ENCODE results near the gene KATNBL1. TPM values are rescaled to one million over a fixed set of nuclear protein-coding genes. Genes with fewer than 3 reads are reported as not detected.

KATNBL1 gene
- total and polyA plus RNA-seq, 2 donors (not counting 3 experiments of a cell fraction or from before 2014, with no cell fraction given): 14.1 to 56.8 TPM

DNA sequence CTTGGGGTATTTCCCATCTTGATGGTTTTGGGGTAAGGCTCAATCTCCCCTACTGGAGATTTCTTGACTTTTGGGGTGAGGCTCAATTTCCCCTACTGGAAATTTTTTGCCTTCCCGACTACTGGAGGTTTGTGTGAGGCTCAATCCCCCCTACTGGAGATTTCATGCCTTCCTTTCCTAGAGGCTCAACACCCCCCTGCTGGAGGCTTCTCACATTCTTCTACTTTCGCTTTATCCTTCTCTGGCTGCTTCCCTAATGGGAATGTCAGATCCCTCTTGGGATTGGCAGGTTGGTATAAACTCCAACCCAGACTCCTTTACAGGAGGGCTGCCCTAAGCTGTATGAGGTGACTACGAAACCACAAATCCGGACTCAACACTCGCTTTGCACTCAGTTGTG is 49.2 kb downstream of the KATNBL1 start:
- no peaks in the 10 kb centered on the region for H4K20me1 ChIP-seq (replicated peaks; ENCODE audit: control insufficient read depth, extremely low read depth, insufficient read depth, low read length)
- no peaks in the 10 kb centered on the region for H3K4me1 ChIP-seq (ENCODE audit: control insufficient read depth, extremely low read depth, insufficient read depth, low read length)
- H2AFZ ChIP-seq (ENCODE audit: low read depth, low read length): no peak overlapping the region
- dilution Hi-C loops (cut with MboI; ENCODE audit: extremely low pct_ligation_motif_present, low sequenced_read_pairs): no loop called here
- no TSS peak for BruUV-seq (replicated peaks)
- H3K9ac ChIP-seq (replicated peaks; ENCODE audit: extremely low read depth, insufficient read depth, low read length): no peak overlapping the region
- no peaks in the 10 kb centered on the region for H3K27me3 ChIP-seq (ENCODE audit: control insufficient read depth in 2 of 2, insufficient read depth in 2 of 2, low read length in 2 of 2)
- H3K4me2 ChIP-seq (ENCODE audit: insufficient read depth, low read length): no peak overlapping the region
- H3K36me3 ChIP-seq (ENCODE audit: control insufficient read depth in 2 of 2, extremely low read depth in 1 of 2, insufficient read depth in 2 of 2, low read length in 2 of 2): peaks cover 2 to 11% of the 10 kb centered on the region in 2 experiments
- POLR2A ChIA-PET: no interaction called here
- no peak overlapping the region for H3K4me3 ChIP-seq (replicated peaks in 1 of 3; ENCODE audit: insufficient read depth in 1 of 3, low read depth in 1 of 3, low read length in 3 of 3)
- CTCF ChIA-PET: no interaction called here
- H3K9me1 ChIP-seq (replicated peaks; ENCODE audit: control insufficient read depth, extremely low read depth, insufficient read depth, low read length): no peaks in the 10 kb centered on the region
- H3K79me2 ChIP-seq (ENCODE audit: control insufficient read depth, insufficient read depth, low read length): peaks cover 21% of the 10 kb centered on the region
- H3K27ac ChIP-seq (ENCODE audit: insufficient read depth, low read depth, low read length): no peak overlapping the region
- H3K9me3 ChIP-seq (replicated peaks; ENCODE audit: control insufficient read depth, insufficient read depth, low read length): peaks cover 4% of the 10 kb centered on the region
- TF ChIP-seq POLR2A (IDR thresholded peaks at IDR 0.05; ENCODE audit: low read depth, low read length): no peak
- no peak for TF ChIP-seq POLR2AphosphoS5 (IDR thresholded peaks at IDR 0.05; ENCODE audit: insufficient read depth, low read depth, low read length)
- no peak for TF ChIP-seq JUN (IDR thresholded peaks at IDR 0.05; ENCODE audit: borderline replicate concordance, insufficient read depth, insufficient read length, low read depth)
- TF ChIP-seq CTCF (IDR thresholded peaks at IDR 0.05; ENCODE audit: extremely low read depth in 1 of 2, insufficient read depth in 1 of 2, low read depth in 1 of 2, low read length in 2 of 2): no peak
- no peak for FAIRE-seq
- intact Hi-C loops (cut with micrococcal nuclease): no loop called here
- no peak for DNase-seq (ENCODE audit: low read depth, low spot score)

DNA sequence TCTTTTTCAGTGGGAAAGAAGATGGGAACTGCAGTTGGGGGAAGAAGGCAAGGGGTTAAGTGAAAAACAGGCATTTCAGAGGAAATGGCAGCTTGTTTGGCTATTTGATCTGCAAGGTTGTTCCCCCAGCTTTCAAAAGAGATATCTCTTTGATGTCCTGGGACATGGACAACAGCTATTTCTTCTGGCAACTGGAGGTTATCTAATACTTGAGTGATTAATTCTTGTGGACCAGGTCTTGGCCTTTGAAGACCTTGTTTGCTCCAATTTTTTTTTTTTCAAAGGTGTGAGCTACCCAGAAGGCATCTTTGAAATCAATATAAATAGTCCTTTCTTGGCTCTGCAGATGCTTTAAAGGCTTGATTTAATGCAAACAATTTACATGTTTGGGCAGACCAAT is 51.5 kb downstream of the KATNBL1 start:
- Histone ChIP-seq H4K20me1 (replicated peaks; ENCODE audit: control insufficient read depth, extremely low read depth, insufficient read depth, low read length) (no peaks in the 10 kb centered on the region), H3K4me1 (ENCODE audit: control insufficient read depth, extremely low read depth, insufficient read depth, low read length) (no peaks in the 10 kb centered on the region), H3K4me2 (ENCODE audit: insufficient read depth, low read length) (no peak overlapping the region), H3K9me1 (replicated peaks; ENCODE audit: control insufficient read depth, extremely low read depth, insufficient read depth, low read length) (no peaks in the 10 kb centered on the region), H3K27me3 (ENCODE audit: control insufficient read depth in 2 of 2, insufficient read depth in 2 of 2, low read length in 2 of 2) (no peaks in the 10 kb centered on the region), H3K9ac (replicated peaks; ENCODE audit: extremely low read depth, insufficient read depth, low read length) (no peak overlapping the region), H3K4me3 (replicated peaks in 1 of 3; ENCODE audit: insufficient read depth in 1 of 3, low read depth in 1 of 3, low read length in 3 of 3) (no peak overlapping the region), H3K9me3 (replicated peaks; ENCODE audit: control insufficient read depth, insufficient read depth, low read length) (peaks cover 9% of the 10 kb centered on the region), H3K36me3 (ENCODE audit: control insufficient read depth in 2 of 2, extremely low read depth in 1 of 2, insufficient read depth in 2 of 2, low read length in 2 of 2) (peaks cover 5 to 11% of the 10 kb centered on the region in 2 experiments), H3K79me2 (ENCODE audit: control insufficient read depth, insufficient read depth, low read length) (peaks cover 4% of the 10 kb centered on the region), H2AFZ (ENCODE audit: low read depth, low read length) (no peak overlapping the region), H3K27ac (ENCODE audit: insufficient read depth, low read depth, low read length) (no peak overlapping the region)
- BruUV-seq (replicated peaks): no TSS peak
- TF ChIP-seq FOS (IDR thresholded peaks at IDR 0.05; ENCODE audit: borderline replicate concordance, insufficient read depth, low read length) (no peak), JUN (IDR thresholded peaks at IDR 0.05; ENCODE audit: borderline replicate concordance, insufficient read depth, insufficient read length, low read depth) (no peak), MYC (IDR thresholded peaks at IDR 0.05; ENCODE audit: low read depth, low read length) (no peak), EZH2 (IDR thresholded peaks at IDR 0.05; ENCODE audit: borderline replicate concordance, low read depth, low read length, severe bottlenecking) (no peak), GATA2 (IDR thresholded peaks at IDR 0.05; ENCODE audit: insufficient read depth, insufficient read length, low read depth, low read length) (no peak), POLR2A (IDR thresholded peaks at IDR 0.05; ENCODE audit: low read depth, low read length) (no peak)
- no peak for DNase-seq (ENCODE audit: low read depth, low spot score)
- dilution Hi-C loops (cut with MboI; ENCODE audit: extremely low pct_ligation_motif_present, low sequenced_read_pairs) (no loop called here), intact Hi-C loops (cut with micrococcal nuclease) (no loop called here)
- ChIA-PET POLR2A (no interaction called here), CTCF (interaction anchor here (1.1 kb wide), 1 partner anchor 16 kb away, joined by 4 read pairs; no protein-coding TSS in a partner anchor)
- FAIRE-seq: no peak

Data from endothelial cell of umbilical vein (primary cell).